ENCODE results near the gene TLR6. TPM values are rescaled to one million over a fixed set of nuclear protein-coding genes. Genes with fewer than 3 reads are reported as not detected.

The TLR6 gene
- total RNA-seq, 1 donor from 2014 or later: 8.3 TPM

- Histone ChIP-seq H3K36me3 (no peaks in the 10 kb centered on the region), H3K9me3 (no peaks in the 10 kb centered on the region), H3K27ac (no peak overlapping the region), H3K4me1 (no peaks in the 10 kb centered on the region), H3K27me3 (no peaks in the 10 kb centered on the region), H3K4me3 (no peak overlapping the region)
- DNase-seq (ENCODE audit: extremely low spot score in 2 of 2): peak in 1 of 2 donors; percentile 34
- TF ChIP-seq POLR2AphosphoS5 (IDR thresholded peaks at IDR 0.05; ENCODE audit: insufficient read depth in 1 of 2, low read depth in 1 of 2) (no peak), POLR2A (IDR thresholded peaks at IDR 0.05) (no peak), CTCF (IDR thresholded peaks at IDR 0.05) (no peak)
- intact Hi-C loops (cut with DNase I): loop anchor here (10.0 kb wide), 1 partner anchor 887 kb away; no protein-coding TSS in a partner anchor
Observed at GRCh38 chr4:38861791-38862190, 5.2 kb upstream of the TLR6 start.

- TF ChIP-seq POLR2AphosphoS5 (IDR thresholded peaks at IDR 0.05; ENCODE audit: insufficient read depth in 1 of 2, low read depth in 1 of 2): no peak
- no peak for TF ChIP-seq POLR2A (IDR thresholded peaks at IDR 0.05)
- peak in 1 of 3 experiments; percentile 24 for TF ChIP-seq CTCF (IDR thresholded peaks at IDR 0.05)
- Histone ChIP-seq H3K36me3 (no peaks in the 10 kb centered on the region), H3K4me1 (no peaks in the 10 kb centered on the region), H3K9me3 (no peaks in the 10 kb centered on the region), H3K27ac (no peak overlapping the region), H3K27me3 (no peaks in the 10 kb centered on the region), H3K4me3 (no peak overlapping the region)
- DNase-seq (ENCODE audit: extremely low spot score in 2 of 2): no peak
- intact Hi-C loops (cut with DNase I): loop anchor here (10.0 kb wide), 1 partner anchor 886 kb away; no protein-coding TSS in a partner anchor
Observed at GRCh38 chr4:38860788-38861424, 4.3 kb upstream of the TLR6 start.

- Histone ChIP-seq H3K27ac (no peak overlapping the region), H3K4me1 (no peaks in the 10 kb centered on the region), H3K4me3 (no peak overlapping the region), H3K36me3 (no peaks in the 10 kb centered on the region), H3K27me3 (no peaks in the 10 kb centered on the region), H3K9me3 (no peaks in the 10 kb centered on the region)
- TF ChIP-seq CTCF (IDR thresholded peaks at IDR 0.05): no peak
- TF ChIP-seq POLR2AphosphoS5 (IDR thresholded peaks at IDR 0.05; ENCODE audit: insufficient read depth in 1 of 2, low read depth in 1 of 2): no peak
- no peak for TF ChIP-seq POLR2A (IDR thresholded peaks at IDR 0.05)
- intact Hi-C loops (cut with DNase I): no loop called here
- no peak for DNase-seq (ENCODE audit: extremely low spot score in 2 of 2)
Observed at GRCh38 chr4:38859501-38859900, 2.9 kb upstream of the TLR6 start.

GRCh38 chr4:38858097-38858420, 1.4 kb upstream of the TLR6 start:
- Histone ChIP-seq H3K4me1 (no peaks in the 10 kb centered on the region), H3K4me3 (no peak overlapping the region), H3K27ac (peak overlapping the region; percentile 60), H3K27me3 (no peaks in the 10 kb centered on the region), H3K9me3 (no peaks in the 10 kb centered on the region), H3K36me3 (no peaks in the 10 kb centered on the region)
- TF ChIP-seq CTCF (IDR thresholded peaks at IDR 0.05) (no peak), POLR2A (IDR thresholded peaks at IDR 0.05) (no peak), POLR2AphosphoS5 (IDR thresholded peaks at IDR 0.05; ENCODE audit: insufficient read depth in 1 of 2, low read depth in 1 of 2) (no peak)
- intact Hi-C loops (cut with DNase I): no loop called here
- DNase-seq (ENCODE audit: extremely low spot score in 2 of 2): no peak

GRCh38 chr4:38857354-38858096, 908 bp upstream of the TLR6 start:
- DNase-seq (ENCODE audit: extremely low spot score in 2 of 2): no peak
- intact Hi-C loops (cut with DNase I): no loop called here

More at GRCh38 chr4:38857354-38858096, 908 bp upstream of the TLR6 start:
- Histone ChIP-seq H3K4me3 (no peak overlapping the region), H3K36me3 (no peaks in the 10 kb centered on the region), H3K9me3 (no peaks in the 10 kb centered on the region), H3K4me1 (no peaks in the 10 kb centered on the region), H3K27ac (peak overlapping the region; percentile 60), H3K27me3 (no peaks in the 10 kb centered on the region)
- TF ChIP-seq POLR2AphosphoS5 (IDR thresholded peaks at IDR 0.05; ENCODE audit: insufficient read depth in 1 of 2, low read depth in 1 of 2) (peak in 1 of 2 donors; percentile 67), POLR2A (IDR thresholded peaks at IDR 0.05) (peak in 1 of 2 donors; percentile 13), CTCF (IDR thresholded peaks at IDR 0.05) (no peak)
